ENCODE data around the gene DEGS1. TPM values are rescaled to one million over a fixed set of nuclear protein-coding genes. Genes with fewer than 3 reads are reported as not detected.

Gene DEGS1
- total RNA-seq, 1 experiment from 2014 or later = 59.8 TPM

GRCh38 chr1:224196813-224197600 lies 14.0 kb downstream of the DEGS1 start:
- Mint-ChIP-seq H3K4me1 (peaks cover 5 to 17% of the 10 kb centered on the region in 2 experiments), H3K9me3 (no peaks in the 10 kb centered on the region), H3K27me3 (ENCODE audit: low read depth) (no peaks in the 10 kb centered on the region), H3K36me3 (ENCODE audit: insufficient read depth in 1 of 3, low read depth in 3 of 3) (peaks cover 16 to 29% (median 29%) of the 10 kb centered on the region in 3 experiments; a peak in 6 of 7 replicates), H3K27ac (peak overlapping the region in 1 of 3 experiments; percentile 36; a peak in 2 of 7 replicates), H3K4me3 (no peak overlapping the region)
- no peaks in the 10 kb centered on the region for H3K27me3 ChIP-seq (ENCODE audit: insufficient read depth, low read length)
- no peaks in the 10 kb centered on the region for H3K23me2 ChIP-seq (ENCODE audit: insufficient read length, low read depth, low read length, poor library complexity, severe bottlenecking)
- no peak overlapping the region for H3K23ac ChIP-seq (ENCODE audit: insufficient read length, low read depth, low read length)
- H3K9me3 ChIP-seq (ENCODE audit: control insufficient read depth, low read depth, low read length) = no peaks in the 10 kb centered on the region
- no peaks in the 10 kb centered on the region for H3K4me1 ChIP-seq (ENCODE audit: insufficient read depth, low read length)
- H2BK15ac ChIP-seq (ENCODE audit: low read depth, low read length) = no peak overlapping the region
- no peak overlapping the region for H4K5ac ChIP-seq (ENCODE audit: insufficient read length, low read depth, low read length)
- H3K9ac ChIP-seq (ENCODE audit: extremely low read depth, insufficient read length, low read length) = no peak overlapping the region
- no peak overlapping the region for H3K56ac ChIP-seq (ENCODE audit: insufficient read length, low read depth, low read length)
- H3K4ac ChIP-seq (ENCODE audit: low read depth, low read length) = no peak overlapping the region
- no peak overlapping the region for H3K14ac ChIP-seq (ENCODE audit: insufficient read depth, low read length)
- H3K27ac ChIP-seq (ENCODE audit: insufficient read length, low read depth, low read length) = no peak overlapping the region
- no peak overlapping the region for H2AFZ ChIP-seq (ENCODE audit: low read length)
- no peaks in the 10 kb centered on the region for H3K79me2 ChIP-seq (ENCODE audit: insufficient read depth, low read length)
- no CpG with 5 or more reads among the region's 5 CpGs for WGBS (ENCODE audit: extremely low coverage, insufficient read length, low lambda C conversion rate)
- TF ChIP-seq CTCF (conservative IDR thresholded peaks at IDR 0.05) = no peak
- no peak overlapping the region for H3K4me2 ChIP-seq (ENCODE audit: insufficient read depth, insufficient read length, low read length)
- H3K18ac ChIP-seq (ENCODE audit: insufficient read length, low read depth, low read length) = no peak overlapping the region
- no peak overlapping the region for H2BK120ac ChIP-seq (ENCODE audit: low read depth, low read length, poor library complexity, severe bottlenecking)
- no peak overlapping the region for H4K91ac ChIP-seq (ENCODE audit: insufficient read length, low read depth, low read length)
- no peak overlapping the region for H2BK12ac ChIP-seq (ENCODE audit: insufficient read length, low read depth, low read length)
- H2BK5ac ChIP-seq (ENCODE audit: insufficient read length, low read length) = no peak overlapping the region
- H3T11ph ChIP-seq (ENCODE audit: low read length) = no peak overlapping the region
- H3K79me1 ChIP-seq (ENCODE audit: insufficient read depth, low read depth, low read length, poor library complexity, severe bottlenecking) = no peaks in the 10 kb centered on the region
- H2AK5ac ChIP-seq (ENCODE audit: insufficient read length, low read length) = no peak overlapping the region
- no peak overlapping the region for H2BK20ac ChIP-seq (ENCODE audit: low read depth, low read length, poor library complexity, severe bottlenecking)
- DNase-seq = no peak
- no peaks in the 10 kb centered on the region for H4K20me1 ChIP-seq (ENCODE audit: control insufficient read depth, insufficient read depth, insufficient read length)
- H4K8ac ChIP-seq (replicated peaks; ENCODE audit: insufficient read length, low read depth, low read length) = no peak overlapping the region
